Measurements from ENCODE around the gene MRTFA.

The MRTFA gene

DNA sequence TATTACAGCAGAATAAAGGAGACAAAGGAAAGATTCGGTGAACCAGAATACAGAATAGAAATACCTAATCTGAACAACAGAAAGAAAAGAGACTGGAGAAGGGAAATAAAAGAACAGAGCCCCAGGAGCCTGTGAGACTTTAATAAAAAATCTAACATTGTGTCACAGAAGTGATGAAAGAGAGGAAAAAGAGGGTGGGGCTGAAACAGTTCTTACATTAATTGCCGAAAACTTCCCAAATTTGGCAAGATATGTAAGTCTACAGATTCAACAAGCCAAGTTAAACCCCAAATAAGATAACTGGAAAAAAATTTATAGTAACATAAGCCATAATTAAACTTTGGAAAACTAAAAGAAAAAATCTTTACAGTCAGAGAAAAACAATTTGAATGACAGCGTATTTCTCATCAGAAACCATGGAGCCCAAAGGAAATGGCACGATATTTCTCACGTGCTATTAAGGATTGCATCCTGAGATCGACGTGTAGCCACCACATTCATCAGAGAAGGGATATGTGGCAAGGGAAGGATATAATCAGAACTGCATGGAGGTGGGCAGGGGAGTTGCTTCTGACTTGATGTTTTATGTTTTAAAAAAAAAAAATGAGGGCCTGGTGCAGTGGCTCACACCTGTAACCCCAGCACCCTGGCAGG is 192.2 kb downstream of the MRTFA start:
- TF ChIP-seq GATA1 (IDR thresholded peaks at IDR 0.05; ENCODE audit: low read depth, low read length): no peak
- no peak for TF ChIP-seq POLR2A (IDR thresholded peaks at IDR 0.05; ENCODE audit: low read length)
- DNase-seq: no peak

DNA sequence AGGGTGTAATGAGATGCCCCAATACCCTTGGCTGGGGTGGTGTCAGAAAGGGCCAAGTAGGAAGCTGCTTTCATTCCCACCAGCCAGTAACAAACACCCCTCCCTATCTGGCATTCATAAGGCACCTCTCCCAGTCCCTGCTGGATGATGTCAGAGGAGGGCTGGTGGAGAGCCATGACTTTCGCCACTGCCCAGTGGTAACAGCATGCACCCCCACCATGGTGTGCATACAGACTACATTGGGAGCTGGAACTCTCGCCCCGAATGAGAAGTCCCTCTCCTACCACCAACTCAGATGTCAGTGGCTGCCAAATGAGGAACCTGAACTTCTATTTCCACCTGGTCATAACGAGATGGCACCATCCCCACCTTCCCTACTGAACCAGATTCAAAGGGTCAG is 192.8 kb downstream of the MRTFA start:
- no peak for TF ChIP-seq GATA1 (IDR thresholded peaks at IDR 0.05; ENCODE audit: low read depth, low read length)
- no peak for TF ChIP-seq POLR2A (IDR thresholded peaks at IDR 0.05; ENCODE audit: low read length)
- DNase-seq: no peak

DNA sequence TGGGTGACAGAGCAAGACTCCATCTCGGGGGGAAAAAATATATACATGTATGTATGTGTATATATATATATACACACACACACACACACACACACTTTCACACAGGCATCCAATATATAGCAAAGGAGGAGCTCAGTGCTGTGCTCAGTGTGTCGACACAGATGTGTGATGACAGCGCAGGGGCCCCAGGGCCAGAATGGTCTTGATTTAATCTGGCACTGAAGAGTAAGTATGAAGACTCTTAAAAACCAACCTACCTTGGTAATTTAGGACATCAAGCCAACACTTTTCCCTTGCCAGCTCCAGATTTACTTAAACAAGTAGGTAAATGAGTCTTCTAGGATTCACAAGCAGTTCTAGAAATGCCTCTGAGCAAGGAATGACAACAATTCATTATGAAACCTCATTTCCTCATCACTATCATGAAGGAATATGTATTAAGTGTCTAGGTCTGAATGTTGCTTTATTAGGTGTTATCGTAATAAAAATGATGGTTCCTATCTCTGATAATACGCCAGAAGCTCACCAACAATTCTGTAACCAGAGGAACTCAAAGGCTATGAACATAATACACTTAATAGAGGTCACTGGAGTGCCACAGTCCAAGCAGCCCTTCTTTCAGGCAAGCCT is 194.6 kb downstream of the MRTFA start:
- TF ChIP-seq GATA1 (IDR thresholded peaks at IDR 0.05; ENCODE audit: low read depth, low read length): no peak
- no peak for TF ChIP-seq POLR2A (IDR thresholded peaks at IDR 0.05; ENCODE audit: low read length)
- no peak for DNase-seq

DNA sequence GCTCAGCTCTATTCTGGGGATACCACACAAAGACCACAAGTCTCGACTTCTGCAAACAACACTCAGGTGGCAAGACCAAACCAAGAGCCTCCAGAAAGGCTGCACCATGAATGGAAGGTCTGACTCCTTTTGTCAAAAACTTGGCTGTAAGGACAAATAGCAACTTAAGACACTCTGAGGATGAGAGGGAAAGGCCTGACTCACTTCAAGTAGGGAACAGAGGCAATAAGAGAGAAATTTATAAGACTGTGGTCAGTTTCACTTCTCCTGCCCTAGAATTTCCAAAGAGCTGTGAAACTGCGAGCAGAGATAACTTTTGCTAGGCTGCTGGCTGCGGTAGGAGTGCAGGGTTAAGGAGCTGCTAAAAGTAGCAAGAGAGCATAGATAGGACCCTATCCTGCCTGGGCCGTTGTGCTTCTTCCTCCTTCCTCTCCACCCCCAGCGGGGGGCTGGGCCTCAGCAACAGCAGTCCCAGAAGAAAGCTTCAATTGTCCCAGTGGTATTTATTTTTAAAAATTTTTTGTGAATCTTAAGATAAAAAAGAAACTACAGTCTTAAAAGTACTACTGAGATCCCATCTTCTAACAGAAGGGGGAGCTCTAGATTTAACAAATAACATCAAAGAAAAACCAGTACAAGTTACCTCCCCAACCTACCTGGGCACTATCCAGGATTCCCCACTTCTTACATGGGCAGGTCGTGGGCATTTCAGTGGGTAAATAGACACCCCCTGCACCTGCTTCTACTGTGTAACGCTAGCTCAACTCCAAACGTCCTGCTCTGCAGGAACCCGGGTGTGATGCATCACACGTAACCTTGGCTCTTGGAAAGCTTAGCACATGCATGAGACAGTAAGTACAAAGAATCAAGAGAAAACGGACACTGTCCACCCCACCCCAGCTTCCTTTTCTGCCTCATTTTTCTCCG is 199.8 kb downstream of the MRTFA start:
- peak; percentile 63 to 82 for DNase-seq
- TF ChIP-seq GATA1 (IDR thresholded peaks at IDR 0.05; ENCODE audit: low read depth, low read length): no peak
- no peak for TF ChIP-seq POLR2A (IDR thresholded peaks at IDR 0.05; ENCODE audit: low read length)

DNA sequence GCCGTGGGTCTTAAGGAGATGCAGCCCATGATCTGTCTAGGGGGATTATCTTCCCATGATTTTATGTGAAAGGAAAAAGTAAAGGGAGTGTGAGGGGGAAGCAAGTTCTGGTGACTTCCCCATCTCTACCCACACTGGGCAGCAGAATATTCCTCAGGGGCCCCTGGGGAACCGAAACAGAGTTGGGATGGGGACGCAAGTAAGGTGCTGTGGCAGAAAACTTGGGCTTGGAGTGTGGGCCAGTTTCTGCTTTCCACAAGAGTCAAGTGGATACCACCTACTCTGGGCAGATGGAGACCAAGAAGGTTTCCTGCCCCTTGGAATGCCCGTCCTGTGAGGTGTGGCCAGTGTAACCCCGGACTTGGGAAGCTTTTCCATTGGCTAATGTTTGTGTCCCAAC is 201.8 kb downstream of the MRTFA start:
- TF ChIP-seq POLR2A (IDR thresholded peaks at IDR 0.05; ENCODE audit: low read length): no peak
- no peak for TF ChIP-seq GATA1 (IDR thresholded peaks at IDR 0.05; ENCODE audit: low read depth, low read length)
- DNase-seq: no peak

DNA sequence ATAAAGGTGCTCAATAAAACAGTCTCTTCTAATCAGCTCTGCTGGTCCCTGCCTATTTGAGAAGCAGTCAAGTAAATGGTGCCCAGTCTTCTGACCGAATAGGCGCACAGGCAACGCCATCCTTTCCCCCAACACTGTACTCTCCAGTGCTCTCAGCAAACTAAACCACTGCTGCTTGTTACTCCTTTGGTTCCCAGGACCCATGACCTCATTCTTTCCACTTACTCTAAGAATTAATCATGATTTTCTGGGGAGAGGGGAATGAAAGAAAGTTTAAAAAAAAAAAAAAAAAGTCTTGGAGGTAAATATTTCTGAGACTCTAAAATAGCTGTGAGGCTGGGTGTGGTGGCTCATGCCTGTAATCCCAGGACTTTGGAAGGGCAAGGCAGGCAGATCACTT is 202.4 kb downstream of the MRTFA start:
- TF ChIP-seq GATA1 (IDR thresholded peaks at IDR 0.05; ENCODE audit: low read depth, low read length) (no peak), POLR2A (IDR thresholded peaks at IDR 0.05; ENCODE audit: low read length) (no peak)

DNA sequence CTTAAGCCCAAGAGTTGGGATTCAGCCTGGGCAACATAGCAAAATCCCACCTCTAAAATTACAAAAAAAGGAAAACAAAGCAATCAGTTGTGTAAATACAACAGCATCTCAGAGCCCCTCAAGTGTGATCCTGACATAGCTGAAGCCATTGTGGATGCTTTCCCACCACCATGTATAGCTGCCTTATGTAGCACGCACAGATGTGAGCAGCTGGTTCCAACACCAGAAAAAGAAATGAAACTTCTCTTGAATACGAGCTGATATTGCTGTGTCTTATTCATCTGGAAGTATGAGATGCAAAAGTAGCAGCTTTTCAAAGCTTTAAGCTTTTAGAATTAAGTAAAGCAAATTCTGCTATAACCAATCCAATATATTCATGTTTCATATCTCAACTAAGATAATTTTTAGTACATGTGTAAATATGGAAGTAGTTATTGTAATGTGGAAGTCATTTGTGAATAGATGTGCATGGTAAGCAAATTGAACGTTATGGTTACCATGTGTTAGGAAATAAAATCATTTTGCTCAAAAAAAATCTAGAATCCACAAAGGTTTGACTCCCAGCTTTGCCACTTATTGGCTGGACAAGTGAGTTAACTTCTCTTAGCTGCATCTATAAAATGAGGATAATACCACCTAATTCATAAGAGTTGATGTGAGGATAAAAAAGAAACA is 203.0 kb downstream of the MRTFA start:
- TF ChIP-seq GATA1 (IDR thresholded peaks at IDR 0.05; ENCODE audit: low read depth, low read length) (no peak), POLR2A (IDR thresholded peaks at IDR 0.05; ENCODE audit: low read length) (no peak)
- DNase-seq: no peak

More for the DNA sequence above, 202.4 kb downstream of the MRTFA start:
- DNase-seq: no peak

DNA sequence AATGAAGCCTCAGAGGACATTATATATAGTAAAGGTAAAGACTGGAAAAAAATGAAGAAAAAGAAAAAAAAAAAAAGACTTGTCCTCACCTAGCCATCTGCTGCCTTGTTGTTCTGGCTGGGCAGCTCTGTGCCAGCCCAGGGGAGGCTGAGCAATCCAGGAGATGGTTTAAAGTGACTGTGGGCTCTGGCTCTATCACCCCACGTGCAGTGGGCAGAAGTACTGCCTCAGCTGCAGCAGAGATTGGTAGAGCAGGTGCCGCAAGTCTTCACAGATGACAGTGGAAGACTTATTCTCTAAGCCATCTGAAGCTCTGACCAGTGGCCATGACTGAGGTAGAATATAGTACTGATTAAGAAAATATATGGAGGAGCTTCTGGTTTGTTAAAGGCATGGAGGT is 203.9 kb downstream of the MRTFA start:
- TF ChIP-seq GATA1 (IDR thresholded peaks at IDR 0.05; ENCODE audit: low read depth, low read length) (no peak), POLR2A (IDR thresholded peaks at IDR 0.05; ENCODE audit: low read length) (no peak)
- DNase-seq: no peak

DNA sequence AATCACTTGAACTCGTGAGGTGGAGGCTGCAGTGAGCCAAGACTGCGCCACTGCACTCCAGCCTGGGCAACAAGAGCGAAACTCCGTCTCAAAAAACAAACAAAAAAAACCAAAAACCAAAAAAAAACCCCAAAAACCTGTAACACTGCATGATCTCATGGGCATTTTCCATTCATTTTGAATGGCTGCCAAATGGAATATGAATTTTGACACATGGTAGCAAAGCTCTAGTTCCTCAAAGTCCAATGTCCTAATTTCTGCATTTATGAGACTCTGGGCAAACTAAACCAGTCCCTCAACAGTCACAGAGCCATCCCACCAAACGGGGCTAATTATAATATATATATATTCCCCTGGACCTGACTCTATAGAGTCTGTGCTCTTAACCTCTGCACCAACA is 204.4 kb downstream of the MRTFA start:
- DNase-seq: no peak

DNA sequence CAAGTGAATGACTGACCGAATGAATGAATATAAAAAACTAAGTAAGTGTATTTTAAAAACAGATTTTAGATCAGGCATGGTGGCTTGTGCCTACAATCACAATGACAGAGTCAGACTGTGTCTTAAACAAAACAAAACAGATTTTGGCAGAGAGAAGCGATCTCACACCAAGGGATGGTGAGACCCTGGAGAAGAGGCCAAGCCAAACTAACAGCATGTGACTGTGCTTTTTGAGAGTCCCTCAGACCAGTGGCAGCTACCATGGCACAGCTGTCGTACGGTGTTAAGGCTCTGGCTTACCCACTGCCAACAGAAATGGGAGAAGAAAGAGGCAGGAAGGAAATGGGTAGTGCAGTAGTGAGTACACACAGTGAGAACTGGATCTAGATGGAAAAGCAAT is 205.5 kb downstream of the MRTFA start:
- DNase-seq: no peak
- TF ChIP-seq POLR2A (IDR thresholded peaks at IDR 0.05; ENCODE audit: low read length) (no peak), GATA1 (IDR thresholded peaks at IDR 0.05; ENCODE audit: low read depth, low read length) (no peak)

More for the DNA sequence above, 204.4 kb downstream of the MRTFA start:
- TF ChIP-seq GATA1 (IDR thresholded peaks at IDR 0.05; ENCODE audit: low read depth, low read length) (no peak), POLR2A (IDR thresholded peaks at IDR 0.05; ENCODE audit: low read length) (no peak)

DNA sequence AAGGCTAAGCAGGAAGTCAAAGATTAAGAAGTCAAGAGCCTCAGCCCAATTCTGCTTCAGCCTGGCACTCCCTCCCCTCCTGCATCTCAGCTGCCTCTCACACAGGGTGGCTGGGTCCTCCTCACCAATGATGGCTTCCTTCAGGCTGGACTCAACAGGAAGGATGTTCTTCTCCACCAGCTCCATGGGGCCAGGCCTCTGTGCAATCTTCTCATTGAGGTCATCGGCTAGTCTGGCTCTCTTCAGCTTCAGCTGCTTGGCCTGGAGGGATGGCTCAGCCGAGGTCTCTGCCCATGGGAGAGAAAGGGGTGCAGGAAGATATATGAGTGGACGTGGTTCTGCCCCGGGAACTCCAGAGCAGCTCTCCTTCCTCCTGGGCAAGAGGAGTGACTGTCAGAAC is 207.0 kb downstream of the MRTFA start:
- no peak for TF ChIP-seq POLR2A (IDR thresholded peaks at IDR 0.05; ENCODE audit: low read length)
- no peak for TF ChIP-seq GATA1 (IDR thresholded peaks at IDR 0.05; ENCODE audit: low read depth, low read length)

DNA sequence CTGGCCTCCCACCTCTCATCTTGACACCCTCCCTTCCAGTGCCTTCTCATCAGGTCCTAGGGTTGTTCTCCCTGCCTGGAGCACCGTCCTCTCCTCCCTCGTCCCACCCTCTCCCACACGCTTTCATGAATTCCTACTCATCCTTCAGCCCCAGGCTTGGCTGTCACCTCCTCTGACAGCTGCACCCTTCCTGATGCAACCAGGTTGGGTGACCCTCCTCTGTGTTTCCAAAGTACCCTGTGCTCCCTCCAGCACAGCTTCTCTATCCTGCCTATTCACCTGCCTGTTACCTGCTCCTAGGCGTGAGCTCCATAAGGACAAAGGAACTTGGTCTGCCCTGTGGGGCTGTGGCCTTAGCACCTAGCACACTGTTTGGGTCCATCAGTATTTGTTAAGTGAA is 207.7 kb downstream of the MRTFA start:
- DNase-seq: no peak
- TF ChIP-seq POLR2A (IDR thresholded peaks at IDR 0.05; ENCODE audit: low read length) (no peak), GATA1 (IDR thresholded peaks at IDR 0.05; ENCODE audit: low read depth, low read length) (no peak)

More for the DNA sequence above, 207.0 kb downstream of the MRTFA start:
- DNase-seq: no peak

DNA sequence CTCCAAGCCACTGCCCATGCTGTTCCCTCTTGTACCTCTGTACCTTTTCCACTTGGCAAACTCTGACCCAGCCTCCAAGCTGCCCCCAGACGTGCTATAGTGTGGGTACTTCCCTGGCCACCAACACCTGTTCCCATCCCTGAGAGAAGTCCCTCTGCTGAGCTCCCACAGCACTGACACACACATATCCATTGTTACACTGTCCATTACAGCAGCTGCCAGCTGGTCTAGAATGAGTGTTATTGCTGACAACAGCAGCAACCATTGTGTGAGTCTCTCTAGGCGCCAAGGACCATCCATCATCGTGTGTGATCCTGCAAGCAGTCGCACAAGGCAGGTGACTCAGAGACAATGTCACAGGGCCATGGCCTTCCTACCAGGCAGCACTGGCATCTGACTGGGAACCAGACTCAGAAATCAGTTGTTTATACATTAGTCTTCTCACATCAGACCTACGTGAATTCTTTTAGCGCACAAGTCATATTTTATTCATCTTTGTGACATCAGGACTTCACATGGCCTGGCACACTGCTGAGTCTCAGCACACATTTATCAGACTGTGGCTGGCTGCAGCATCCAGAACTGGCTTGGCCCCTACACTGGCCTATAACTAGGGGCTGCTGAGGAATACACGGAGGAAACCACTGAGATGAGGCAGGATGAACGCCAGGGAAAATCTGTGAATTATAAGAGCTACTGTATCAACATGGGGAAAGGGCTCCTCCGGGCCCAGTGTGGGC is 209.8 kb downstream of the MRTFA start:
- no peak for DNase-seq
- TF ChIP-seq POLR2A (IDR thresholded peaks at IDR 0.05; ENCODE audit: low read length) (no peak), GATA1 (IDR thresholded peaks at IDR 0.05; ENCODE audit: low read depth, low read length) (no peak)

Data from erythroblast (primary cell).